Kasumi-1 (cell line): Measurements from ENCODE around the gene GNE.
"Not testable (repeated sequence)": the region's sequence is repeated elsewhere in the genome, so short reads cannot be mapped to it uniquely, and the experiment has no call there.

Experiments
- DNase-seq, 2 experiments: peaks; one replicate each; lab custom pipeline; 2025; lab: John Stamatoyannopoulos, UW

The GNE gene

DNA sequence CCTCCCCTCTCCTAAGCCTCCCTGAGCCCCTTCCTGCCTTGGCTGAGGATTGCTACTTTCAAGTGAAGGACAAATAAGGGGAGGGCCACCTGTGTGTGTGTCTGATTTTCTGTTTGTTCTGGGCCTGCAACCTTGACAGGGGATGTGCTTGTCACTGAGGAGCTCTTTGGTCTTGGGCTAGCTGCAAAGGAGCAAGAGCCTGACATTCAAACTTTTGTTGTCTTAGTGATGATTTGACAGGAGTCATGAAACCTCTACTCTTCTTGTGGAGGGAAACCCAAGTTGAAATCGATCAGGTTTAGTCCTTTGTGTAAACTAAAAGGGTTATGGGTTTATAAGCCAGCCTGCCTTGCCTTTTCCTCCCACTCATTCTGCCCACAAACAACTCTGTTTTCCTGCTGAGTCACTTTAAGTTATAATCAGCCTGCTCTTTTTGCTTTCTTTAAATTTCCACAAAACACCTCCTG, 50.7 kb downstream of the GNE start:
- DNase-seq: no peak

DNA sequence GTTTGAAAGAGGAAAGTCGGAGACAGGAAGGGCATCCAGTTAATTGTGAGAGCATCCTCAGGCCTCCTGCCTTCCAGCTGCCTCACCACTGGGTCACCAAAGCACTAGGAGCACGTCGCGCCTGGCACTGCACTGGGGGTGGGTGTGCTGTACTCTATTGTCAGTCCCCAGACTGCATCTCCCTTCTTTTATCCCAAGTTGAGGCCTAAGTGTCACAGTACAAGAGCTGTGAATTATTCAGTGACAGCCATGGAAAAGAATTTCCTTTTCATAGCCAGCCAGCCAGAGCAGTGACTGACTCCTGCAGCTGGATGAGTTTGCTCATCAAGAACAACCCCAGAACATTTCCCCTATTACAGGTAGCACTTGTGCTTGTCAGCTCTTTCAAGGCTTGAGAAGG, 51.2 kb downstream of the GNE start:
- DNase-seq: no peak

DNA sequence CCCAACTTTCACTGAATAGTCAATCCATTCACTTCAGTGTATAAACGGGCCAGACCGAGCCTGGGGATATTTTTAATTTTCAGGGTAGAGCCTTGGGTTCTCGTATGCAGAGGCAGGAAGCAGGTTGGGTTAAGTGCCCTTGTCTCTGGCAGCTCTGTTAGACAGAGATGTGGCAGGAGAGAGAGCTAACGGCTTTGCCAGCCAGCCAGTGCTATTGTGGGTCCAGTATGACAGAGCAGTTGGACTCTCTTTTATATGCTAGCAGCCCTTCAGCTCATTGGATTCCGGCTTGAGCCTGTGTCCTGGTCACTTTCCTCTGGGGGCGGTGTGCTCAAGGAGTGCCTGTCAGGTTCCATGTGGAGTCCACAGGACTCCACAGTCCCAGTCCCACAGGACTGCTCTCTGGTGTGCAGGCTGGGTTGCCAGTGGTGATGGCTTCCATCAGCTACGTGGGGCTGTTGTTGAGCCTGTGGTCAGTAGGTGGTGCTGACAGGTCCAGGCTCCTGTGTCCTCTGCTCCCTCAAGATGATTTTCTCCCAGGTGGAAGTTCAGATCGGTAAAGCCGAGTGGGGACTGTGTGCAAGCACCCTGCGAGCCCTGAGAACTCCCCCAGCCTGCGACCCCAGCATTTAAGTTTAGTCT, 53.2 kb downstream of the GNE start:
- no peak for DNase-seq

DNA sequence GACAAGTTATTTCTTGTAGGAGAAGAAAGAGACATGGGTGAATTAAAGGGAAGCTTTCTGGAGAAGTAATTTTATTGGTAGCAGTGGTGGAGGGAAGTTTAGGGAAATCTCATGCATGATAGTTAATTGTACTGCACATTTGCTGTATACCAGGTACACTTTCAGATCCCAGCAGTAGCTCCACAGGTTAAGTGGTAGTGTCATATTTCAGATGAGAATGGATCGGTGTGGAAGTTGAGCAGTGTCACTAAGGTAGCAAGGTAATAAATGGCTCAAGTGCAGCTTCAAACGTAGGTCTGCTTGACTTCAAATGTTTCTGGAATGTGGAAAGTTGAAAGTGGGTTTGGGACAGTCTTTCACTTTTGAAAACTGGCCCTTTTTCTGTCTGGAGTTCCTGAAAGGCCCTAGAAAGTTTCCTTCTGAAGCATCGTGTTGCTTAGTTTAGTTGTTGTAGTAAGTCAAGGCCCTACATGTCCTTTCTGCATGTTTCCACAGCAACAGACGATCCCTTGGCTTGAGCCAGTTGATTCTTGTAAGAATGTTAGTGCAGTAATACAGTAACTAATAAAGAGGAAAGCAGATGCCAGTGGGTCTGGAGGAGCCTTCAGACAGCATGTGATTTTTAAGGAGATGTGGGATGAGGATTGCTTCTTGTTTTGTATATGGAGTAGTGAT, 63.8 kb downstream of the GNE start:
- no peak for DNase-seq

DNA sequence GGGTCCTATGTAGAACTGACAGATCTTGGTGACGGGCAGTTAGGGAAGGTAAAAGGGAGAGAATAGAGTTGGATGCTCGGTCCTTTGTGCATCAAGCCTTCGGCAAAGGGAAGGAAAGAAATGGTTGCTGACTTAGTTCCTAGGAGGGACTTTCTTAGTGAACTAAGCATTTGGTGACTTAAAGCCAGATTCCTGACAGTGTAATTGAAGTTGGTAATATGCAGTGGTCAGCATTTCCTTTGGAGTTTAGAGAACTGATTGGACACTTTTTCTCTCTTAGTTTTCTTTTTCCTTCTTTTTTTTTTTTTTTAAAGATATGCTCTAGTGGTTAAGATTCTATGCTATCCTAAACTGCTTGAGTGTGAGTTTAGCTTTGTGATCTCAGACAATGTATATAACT, 65.2 kb downstream of the GNE start:
- DNase-seq: no peak

DNA sequence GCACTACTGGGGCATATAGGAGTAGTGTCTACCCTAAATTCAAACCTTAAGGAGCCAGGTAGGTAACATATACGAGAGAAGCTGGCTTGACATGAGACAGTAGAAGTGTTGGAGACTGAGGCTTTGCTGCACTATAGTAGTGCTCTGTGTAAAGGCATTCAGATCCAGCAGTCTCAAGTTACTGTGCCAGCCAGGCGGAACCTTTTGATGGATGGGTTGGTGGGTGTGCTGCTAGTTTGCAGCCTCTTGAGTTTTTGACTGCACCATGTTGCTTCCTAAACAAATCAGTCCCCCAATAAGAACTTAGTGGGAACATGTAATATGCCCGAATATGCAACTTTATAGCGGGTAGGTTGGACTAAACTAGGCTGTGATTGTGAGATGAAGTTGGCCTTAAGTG, 66.1 kb downstream of the GNE start:
- no peak for DNase-seq

DNA sequence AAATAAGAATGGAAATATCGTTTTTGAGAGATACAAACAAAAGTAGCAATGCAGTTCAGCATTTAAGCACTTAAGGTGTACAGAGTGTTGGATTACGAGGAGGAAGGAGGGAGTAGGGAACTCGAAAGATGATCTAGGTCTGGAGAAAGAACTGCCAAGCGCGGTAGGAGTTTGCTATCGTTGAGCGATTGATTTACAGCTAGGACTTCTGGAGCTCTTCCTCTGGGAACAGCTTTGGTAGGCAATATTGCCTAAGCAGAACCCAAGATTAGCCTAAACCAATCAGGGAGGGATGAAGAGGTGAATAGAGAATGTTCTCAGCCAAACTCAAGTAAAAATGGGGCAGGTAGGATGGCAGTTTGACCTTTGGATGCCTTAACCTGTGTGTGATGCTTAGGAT, 66.6 kb downstream of the GNE start:
- DNase-seq: peak; percentile 21 to 24

DNA sequence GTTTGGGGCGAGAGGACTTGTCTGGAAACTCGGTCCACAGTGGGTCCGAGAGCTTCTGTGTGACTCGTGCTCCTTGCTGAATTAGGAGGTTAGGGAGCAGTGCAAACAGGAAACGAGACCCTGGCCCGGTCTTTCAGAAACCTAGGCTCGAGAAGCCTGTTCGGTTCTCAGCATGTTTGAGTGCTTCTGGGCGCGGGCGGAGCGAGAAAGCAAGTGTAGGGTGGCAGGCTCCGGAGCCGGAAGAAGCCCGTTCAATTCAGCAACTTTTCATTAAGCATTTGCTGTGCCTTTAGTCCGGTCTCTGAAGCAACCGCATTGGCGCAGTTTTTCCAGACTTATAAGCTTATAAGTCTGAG, 67.0 kb downstream of the GNE start:
- DNase-seq: peak; percentile 24 to 31

DNA sequence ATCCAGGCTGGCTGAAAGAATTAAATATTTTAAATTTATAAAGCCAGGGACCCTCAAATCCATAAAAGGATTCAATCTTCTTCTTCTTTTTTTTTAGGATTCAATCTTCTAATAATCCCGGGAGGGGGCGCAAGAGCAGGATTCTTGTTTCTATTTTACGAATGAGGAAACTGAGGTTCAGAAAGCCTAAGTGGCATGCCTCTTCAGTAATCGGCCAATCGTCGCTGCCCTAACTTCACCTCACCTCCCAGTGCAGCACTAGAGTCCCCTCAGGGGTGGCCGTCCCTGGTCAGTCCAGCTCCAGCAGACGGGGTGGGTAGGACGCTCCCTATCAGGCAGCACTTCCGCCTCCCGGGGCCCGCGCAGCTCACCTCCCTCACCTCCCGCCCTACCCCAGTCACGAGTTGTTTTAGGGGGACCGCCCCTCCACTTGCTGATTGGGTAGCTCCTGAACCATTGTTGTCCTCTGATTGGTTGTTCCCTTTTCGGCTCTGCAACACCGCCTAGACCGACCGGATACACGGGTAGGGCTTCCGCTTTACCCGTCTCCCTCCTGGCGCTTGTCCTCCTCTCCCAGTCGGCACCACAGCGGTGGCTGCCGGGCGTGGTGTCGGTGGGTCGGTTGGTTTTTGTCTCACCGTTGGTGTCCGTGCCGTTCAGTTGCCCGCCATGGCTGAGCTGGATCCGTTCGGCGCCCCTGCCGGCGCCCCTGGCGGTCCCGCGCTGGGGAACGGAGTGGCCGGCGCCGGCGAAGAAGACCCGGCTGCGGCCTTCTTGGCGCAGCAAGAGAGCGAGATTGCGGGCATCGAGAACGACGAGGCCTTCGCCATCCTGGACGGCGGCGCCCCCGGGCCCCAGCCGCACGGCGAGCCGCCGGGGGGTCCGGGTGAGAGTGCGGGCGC, 67.6 kb downstream of the GNE start, which contains the start of gene CLTA:
Gene CLTA (plus strand): TSS at position 534 of the 902 bp plus-strand sequence. CDS start 136 bp downstream, at position 670.
- DNase-seq: peak; percentile 99

DNA sequence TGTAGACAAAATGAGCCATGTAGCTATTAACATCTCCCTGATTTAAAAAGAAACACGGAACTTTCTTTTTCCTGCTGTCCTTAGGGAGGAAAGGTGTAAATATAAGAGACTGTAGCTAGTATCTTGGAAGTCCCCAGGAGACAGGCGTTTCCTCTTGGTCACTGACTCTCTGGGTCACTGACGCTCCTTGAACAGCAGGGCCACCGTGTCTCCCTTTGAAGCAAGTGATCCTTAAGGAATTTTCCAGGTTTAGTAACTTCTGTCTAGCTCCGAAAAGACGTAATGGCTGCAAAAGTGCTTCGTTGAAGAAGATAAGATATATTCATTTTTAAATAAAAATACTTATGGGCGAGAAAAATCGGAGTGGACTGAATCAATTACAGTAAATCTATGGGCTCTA, 68.3 kb downstream of the GNE start:
- DNase-seq: no peak

DNA sequence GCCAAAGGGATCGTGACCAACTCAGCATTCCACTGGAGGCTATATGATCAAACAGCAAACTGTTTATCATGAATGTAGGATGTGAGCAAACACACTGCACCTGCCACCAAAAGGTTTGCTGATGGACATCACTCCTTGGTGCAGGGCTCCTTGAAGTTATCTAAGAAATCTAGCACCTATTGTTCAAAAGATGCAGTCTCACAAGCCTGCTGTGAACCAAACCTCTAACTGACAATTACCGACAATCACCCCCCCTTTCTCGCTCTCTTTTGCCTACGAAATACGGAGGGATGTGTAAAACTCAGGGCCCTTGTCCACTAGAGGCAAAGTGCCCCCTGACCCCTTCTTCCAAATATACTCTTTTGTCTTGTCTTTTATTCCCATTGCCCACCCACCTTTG, 70.0 kb downstream of the GNE start:
- DNase-seq: no peak

DNA sequence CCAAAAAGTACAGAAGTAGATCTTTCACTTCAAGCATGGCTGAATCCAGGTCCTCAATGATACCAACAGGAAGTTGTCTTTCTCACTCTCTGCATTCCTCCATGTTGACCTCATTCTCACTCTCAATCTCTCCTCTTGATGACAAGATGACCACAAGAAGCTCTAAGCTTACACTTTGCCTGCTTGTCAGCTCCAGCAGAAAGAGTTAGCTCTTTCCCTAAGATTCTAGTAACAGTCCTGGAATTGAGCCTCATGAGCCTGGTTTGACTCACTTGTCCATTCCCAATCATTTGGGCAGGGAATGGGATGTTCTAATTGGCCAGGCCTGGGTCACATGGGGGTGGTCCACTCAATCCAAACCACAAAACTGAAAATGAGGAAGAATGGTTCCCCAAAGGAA, 70.8 kb downstream of the GNE start:
- DNase-seq: no peak

DNA sequence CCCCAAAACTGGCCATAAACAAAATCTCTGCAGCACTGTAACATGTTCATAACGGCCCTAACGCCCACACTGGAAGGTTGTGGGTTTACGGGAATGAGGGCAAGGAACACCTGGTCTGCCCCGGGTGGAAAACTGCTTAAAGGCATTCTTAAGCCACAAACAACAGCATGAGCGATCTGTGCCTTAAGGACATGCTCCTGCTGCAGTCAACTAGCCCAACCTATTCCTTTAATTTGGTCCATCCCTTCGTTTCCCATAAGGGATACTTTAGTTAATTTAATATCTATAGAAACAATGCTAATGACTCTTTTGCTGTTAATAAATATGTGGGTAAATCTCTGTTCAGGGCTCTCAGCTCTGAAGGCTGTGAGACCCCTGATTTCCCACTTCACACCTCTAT, 78.0 kb downstream of the GNE start:
- not testable (repeated sequence) for DNase-seq

DNA sequence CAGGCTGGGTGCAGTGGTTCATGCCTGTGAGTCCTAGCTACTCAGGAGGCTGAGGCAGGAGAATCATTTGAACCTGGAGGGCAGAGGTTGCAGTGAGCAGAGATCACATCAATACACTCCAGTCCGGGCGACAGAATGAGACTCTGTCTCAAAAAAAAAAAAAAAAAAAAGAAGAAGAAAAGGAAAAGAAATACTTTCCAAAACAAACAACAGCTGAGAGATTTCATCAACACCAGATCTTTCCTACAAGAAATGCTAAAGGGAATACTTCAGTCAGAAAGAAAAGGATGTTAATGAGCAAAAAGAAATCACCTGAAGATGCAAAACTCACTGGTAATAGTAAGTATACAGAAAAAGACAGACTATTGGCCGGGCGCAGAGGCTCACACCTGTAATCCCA, 80.7 kb downstream of the GNE start:
- DNase-seq: no peak

DNA sequence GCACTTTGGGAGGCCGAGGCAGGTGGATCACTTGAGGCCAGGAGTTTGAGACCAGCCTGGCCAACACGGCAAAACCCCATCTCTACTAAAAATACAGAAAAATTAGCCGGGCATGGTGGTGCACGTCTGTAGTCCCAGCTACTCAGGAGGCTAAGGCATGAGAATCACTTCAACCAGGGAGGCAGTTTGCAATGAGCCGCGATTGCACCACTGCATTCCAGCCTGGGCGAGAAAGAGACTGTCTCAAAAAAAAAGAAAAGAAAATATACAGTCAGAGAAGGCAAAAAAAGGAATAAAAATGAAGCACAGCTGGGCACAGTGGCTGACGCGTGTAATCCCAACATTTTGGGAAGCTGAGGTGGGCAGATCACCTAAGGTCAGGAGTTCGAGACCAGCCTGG, 81.8 kb downstream of the GNE start:
- DNase-seq: not testable (repeated sequence)

DNA sequence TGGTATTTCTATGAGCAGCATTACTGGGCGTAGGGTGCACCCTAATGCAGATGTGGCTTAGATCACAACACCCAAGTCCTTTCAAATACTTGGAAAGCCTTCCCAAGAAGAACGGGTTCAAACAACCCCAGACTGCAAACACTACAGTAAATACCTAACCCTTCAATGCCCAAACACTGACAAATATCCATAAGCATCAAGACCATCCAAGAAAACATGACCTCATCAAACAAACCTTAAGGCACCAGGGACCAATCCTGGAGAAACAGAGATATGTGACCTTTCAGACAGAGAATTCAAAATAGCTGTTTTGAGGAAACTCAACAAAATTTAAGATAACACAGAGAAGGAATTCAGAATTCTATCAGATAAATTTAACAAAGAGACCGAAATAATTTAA, 83.0 kb downstream of the GNE start:
- DNase-seq: not testable (repeated sequence)

DNA sequence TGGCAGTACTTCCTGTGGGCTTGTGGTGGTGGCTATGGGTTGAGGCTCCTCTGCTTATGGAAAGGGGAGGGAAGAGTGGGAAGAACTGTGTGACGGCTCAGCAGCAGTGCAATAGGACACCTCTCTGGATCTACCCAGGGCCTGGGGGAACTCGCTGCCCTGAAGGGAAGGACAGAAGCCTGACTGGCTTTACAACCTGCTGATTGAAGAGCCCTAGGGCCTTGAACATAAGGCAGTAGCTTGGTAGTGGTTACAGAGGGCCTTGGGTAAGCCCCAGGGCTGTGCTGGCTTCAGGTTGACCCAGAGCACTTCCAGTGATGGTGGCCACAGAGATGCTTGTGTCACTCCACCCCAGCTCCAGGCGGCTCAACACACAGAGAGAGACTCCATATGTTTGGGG, 83.5 kb downstream of the GNE start:
- no peak for DNase-seq

DNA sequence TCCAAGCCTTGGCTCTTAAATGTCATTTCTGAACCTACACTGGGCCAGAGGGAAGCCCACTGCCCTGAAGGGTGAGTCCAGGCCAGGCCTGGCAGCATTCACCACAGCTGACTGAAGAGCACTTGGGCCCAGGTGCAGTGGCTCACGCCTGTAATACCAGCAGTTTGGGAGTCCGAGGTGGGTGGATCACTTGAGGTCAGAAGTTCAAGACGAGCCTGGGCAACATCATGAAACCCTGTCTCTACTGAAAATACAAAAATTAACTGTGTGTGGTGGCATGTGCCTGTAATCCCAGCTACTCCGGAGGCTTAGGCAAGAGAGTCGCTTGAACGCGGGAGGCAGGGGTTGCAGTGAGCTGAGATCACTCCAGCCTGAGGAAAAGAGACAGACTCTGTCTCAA, 84.0 kb downstream of the GNE start:
- DNase-seq: no peak

DNA sequence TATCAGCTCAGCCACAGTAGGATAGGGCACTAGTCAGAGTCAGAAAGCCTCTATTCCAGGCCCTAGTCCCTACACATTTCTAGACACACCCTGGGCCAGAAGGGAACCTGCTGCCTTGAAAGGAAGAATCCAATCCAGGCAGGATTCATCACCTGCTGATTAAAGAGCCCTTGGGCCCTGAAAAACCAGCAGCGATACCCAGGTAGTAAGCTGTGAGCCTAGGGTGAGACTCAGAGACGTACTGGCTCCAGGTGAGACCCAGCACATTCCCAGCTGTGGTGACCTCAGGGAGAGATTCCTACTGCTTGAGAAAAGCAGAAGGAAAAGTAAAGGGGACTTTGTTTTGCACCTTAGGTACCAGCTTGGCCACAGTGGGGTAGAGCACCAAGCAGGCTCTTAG, 84.4 kb downstream of the GNE start:
- no peak for DNase-seq

DNA sequence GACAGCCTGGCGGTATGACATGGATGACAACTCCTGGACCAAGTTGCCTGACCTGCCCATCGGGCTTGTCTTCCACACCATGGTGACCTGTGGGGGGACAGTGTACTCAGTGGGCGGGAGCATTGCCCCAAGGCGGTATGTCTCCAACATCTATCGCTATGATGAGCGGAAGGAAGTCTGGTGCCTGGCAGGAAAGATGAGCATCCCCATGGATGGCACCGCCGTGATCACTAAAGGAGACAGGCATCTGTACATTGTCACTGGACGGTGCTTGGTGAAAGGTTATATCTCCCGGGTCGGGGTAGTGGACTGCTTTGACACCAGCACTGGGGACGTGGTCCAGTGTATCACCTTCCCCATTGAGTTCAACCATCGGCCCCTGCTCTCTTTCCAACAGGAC, 87.7 kb downstream of the GNE start:
- no peak for DNase-seq

DNA sequence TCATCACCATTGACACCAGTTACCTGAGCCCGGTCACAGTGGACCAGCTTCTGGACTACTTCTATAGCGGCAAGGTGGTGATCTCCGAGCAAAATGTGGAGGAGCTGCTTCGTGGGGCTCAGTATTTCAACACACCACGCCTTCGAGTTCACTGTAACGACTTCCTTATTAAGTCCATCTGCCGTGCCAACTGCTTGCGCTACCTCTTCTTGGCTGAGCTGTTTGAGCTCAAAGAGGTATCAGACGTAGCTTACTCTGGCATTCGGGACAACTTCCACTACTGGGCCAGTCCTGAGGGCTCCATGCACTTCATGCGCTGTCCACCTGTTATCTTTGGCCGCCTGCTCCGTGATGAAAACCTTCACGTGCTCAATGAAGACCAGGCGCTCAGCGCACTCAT, 88.5 kb downstream of the GNE start:
- DNase-seq: no peak

DNA sequence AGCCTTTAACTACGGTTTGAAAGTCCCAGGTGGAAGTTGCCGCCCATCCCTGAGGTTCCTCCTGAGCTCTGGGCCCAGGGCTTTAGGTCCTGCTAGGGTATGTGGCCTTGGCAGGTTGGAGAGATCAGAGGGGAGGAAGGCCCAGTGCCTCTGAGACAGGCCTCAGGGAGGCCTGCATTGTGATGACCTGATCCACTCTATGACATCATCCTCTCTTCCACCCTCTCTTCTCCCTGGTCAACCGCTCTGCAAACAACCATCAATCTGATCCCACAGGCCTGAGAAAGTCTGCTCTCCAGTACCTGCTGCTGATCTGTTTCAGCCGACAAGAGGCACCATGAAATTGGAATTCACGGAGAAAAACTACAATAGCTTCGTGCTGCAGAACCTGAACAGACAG, 89.1 kb downstream of the GNE start, which contains the start of gene CCIN:
Gene CCIN (plus strand): TSS at position 223 of the 400 bp plus-strand sequence. CDS start 115 bp downstream, at position 338.
- no peak for DNase-seq
